Nucleus accumbens (tissue), 56 donors: Measurements from ENCODE around the gene PPM1L.
A peak's percentile ranks its signal among the peaks of the same experiment; 100 is the strongest.

ENCODE experiments used
- DNase-seq, 56 donors: peaks; one replicate each; lab custom pipeline; 2025; lab: John Stamatoyannopoulos, UW

PPM1L gene

GRCh38 chr3:160841455-160841854, 85.4 kb downstream of the PPM1L start:
- no peak for DNase-seq

GRCh38 chr3:160842021-160843005, 86.3 kb downstream of the PPM1L start:
- no peak for DNase-seq

- DNase-seq = no peak
Observed at GRCh38 chr3:160851629-160852210, 95.7 kb downstream of the PPM1L start.

GRCh38 chr3:160852856-160853255, 96.8 kb downstream of the PPM1L start:
- DNase-seq = no peak

- DNase-seq = no peak
Observed at GRCh38 chr3:160856450-160856849, 100.4 kb downstream of the PPM1L start.

- DNase-seq = no peak
Observed at GRCh38 chr3:160857476-160858119, 101.6 kb downstream of the PPM1L start.

GRCh38 chr3:160860346-160860745, 104.3 kb downstream of the PPM1L start:
- DNase-seq = no peak

GRCh38 chr3:160869825-160870224, 113.8 kb downstream of the PPM1L start:
- DNase-seq = no peak

GRCh38 chr3:160870327-160870726, 114.3 kb downstream of the PPM1L start:
- DNase-seq = no peak

GRCh38 chr3:160874736-160875135, 118.7 kb downstream of the PPM1L start:
- DNase-seq = no peak

GRCh38 chr3:160876643-160877042, 120.6 kb downstream of the PPM1L start:
- DNase-seq = peak in 15 of 56 donors; percentile 1 to 17 (median 6)

- no peak for DNase-seq
Observed at GRCh38 chr3:160879859-160880258, 123.8 kb downstream of the PPM1L start.

GRCh38 chr3:160883373-160883772, 127.3 kb downstream of the PPM1L start:
- no peak for DNase-seq

GRCh38 chr3:160885791-160886286, 129.8 kb downstream of the PPM1L start:
- DNase-seq = peak in 49 of 56 donors; percentile 2 to 80 (median 47)

- no peak for DNase-seq
Observed at GRCh38 chr3:160886421-160886820, 130.4 kb downstream of the PPM1L start.

- DNase-seq = no peak
Observed at GRCh38 chr3:160893207-160893606, 137.2 kb downstream of the PPM1L start.

GRCh38 chr3:160904691-160905090, 148.7 kb downstream of the PPM1L start:
- DNase-seq = no peak

- DNase-seq = no peak
Observed at GRCh38 chr3:160906646-160907045, 150.6 kb downstream of the PPM1L start.

GRCh38 chr3:160909917-160910316, 153.9 kb downstream of the PPM1L start:
- DNase-seq = no peak

- DNase-seq = no peak
Observed at GRCh38 chr3:160911411-160911810, 155.4 kb downstream of the PPM1L start.

GRCh38 chr3:160916472-160916871, 160.4 kb downstream of the PPM1L start:
- DNase-seq = no peak
